Cortex of kidney (tissue), 1 donor: ENCODE data around the gene PLEKHO1.
"Not testable (repeated sequence)": the region's sequence is repeated elsewhere in the genome, so short reads cannot be mapped to it uniquely, and the experiment has no call there.

ENCODE experiments used
- DNase-seq: peaks from one replicate; lab custom pipeline; 2025; lab: John Stamatoyannopoulos, UW

Gene PLEKHO1

DNA sequence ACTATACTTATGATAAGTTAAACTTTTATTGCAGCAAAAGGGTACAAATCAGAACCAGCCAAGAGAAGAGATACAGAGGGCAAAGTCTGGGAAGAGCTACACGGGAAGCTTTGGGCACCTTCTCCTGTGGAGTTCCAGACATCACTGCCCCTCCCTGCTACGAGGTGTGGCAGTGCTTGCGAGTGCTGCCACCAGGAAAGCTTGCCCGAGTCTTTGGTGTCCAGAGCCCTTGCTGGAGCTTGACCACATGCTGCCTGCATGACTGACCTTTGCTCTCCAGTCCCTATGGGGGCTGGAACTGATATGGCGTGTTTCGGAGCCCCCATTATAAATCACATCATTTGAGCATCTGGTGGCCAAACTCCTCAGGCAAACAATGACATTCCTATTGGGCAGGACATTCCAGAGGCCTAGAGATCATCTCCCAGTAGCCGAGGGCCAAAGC, 23.4 kb downstream of the PLEKHO1 start:
- DNase-seq: no peak

DNA sequence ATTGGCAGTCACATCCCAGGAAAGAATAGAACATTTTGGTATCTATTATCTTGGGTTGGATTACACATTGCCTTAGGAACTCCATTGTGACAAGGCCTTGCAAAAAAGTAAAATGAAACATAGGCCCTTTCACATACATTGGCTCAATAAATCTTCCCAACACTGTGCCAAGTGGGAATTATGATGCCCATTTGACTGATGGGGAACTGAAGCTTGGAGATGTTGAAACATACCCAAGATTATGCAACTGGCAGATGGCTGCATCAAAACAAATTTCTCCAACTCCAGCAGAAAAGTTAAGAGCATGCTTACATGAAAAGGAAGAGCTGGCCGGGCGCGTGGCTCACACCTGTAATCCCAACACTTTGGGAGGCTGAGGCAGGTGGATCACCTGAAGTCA, 26.9 kb downstream of the PLEKHO1 start:
- DNase-seq: no peak

DNA sequence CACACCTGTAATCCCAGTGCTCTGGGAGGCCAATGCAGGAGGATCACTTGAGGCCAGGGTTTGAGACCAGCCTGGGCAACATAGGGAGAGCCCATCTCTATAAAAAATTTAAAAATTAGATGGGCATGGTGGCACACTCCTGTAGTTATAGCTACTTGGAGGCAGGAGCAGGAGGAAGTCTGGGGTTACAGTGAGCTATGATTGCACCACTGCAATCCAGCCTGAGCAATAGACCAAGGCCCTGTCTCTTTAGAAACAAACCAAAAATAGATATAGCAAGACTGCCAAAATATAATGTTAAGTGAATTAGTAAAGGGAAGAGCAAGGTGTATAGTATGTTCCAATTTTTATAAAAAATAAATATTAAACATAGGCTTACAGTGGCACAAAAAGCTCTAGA, 28.8 kb downstream of the PLEKHO1 start:
- no peak for DNase-seq

DNA sequence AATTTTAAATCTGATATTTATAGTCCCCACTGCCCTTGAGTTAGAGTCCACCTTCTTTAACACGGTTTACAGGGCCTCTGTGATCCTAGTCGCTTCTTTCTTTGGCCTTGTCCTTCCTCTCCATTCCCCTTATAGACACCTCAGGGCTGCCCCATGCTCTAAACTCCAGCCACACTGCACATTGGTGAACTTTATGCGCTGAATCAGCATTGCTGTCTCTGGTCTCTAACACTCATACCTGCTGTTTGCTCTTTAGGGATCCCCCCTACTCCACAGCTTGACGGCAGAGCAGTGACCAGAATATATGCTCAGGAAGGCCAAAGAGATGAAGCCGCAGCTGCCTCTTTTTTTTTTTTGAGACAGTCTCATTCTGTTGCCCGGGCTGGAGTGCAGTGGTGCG, 30.2 kb downstream of the PLEKHO1 start:
- DNase-seq: no peak

DNA sequence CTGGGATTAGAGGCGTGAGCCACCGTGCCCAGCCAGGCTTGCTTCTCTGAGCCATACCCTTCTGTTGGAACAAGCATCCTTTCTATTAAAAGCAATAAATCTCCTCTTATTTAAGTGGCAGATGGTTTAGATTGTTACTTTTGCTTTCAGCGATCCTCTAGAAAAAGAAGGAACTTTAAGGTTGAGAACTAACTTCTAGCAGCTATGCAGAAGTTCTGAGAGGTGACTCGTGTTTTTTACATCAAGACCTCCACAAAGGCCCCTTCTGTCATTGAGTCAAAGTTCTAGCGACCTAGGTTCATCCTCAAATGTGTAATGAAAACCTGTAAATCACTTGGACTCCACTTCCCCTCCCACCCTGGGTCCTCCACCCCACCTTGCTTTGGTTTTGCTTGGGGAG, 30.8 kb downstream of the PLEKHO1 start:
- DNase-seq: no peak

DNA sequence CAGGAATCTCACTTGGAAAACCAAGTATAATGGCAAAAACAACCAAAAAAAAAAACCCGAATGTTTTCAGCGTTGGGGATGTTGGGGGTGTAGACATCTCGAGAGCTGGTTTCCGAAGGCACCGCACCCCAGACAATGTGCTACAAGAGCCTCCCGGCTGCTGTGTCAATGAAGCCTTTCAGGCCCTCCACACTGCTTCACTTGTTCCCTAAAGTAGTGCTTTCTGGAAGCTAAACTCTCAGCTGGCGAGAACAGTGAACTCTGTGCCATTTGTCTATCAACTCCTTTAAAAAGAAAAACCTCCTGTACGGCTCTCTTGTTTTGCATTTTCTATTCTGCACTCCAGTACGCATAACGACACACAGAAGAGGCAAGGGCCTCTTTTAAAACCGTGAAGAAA, 32.5 kb downstream of the PLEKHO1 start:
- no peak for DNase-seq

DNA sequence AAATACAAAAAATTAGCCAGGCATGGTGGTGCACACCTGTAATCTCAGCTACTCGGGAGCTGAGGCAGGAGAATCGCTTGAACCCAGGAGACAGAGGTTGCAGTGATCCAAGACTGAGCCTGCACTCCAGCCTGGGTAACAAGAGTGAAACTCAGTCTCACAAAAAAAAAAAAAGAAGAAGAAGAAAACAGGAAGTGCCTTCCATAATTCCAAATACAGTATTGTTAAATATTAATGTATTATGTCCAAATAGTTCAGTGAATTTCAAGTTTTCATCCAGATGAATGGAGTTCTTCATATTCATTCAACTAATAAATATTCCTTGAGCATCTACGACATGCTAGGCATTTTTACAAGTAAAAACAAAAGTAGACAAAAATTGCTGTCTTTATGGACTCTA, 33.3 kb downstream of the PLEKHO1 start:
- no peak for DNase-seq

DNA sequence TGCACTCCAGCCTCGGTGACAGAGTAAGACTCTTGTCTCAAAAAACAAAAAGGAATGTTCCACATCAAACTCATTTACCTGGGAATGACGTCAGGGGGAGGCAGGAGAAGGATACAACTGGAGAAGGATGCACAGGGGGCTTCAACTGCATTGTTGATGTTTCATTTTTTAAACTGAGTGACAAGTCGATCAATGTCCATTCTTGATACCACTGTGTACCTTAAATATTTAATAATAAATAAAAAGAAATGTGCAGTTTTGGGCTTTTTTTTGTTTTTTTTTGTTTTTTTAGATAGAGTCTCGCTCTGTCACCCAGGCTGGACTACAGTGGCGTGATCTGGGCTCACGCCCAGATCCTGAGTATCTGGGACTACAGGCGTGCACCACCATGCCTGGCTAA, 35.8 kb downstream of the PLEKHO1 start:
- DNase-seq: no peak

DNA sequence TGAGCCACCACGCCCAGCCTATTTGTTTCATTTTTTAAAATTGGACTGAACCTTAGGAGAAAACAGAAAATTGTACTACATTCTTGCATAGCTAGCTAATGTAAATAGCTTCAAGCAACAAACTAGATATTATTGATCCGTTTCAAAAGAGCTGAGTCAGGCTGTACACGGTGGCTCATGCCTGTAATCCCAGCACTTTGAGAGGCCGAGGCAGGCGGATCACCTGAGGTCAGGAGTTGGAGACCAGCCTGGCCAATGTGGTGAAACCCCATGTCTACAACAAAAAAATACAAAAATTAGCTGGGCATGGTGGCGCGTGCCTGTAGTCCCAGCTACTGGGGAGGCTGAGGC, 36.7 kb downstream of the PLEKHO1 start:
- not testable (repeated sequence) for DNase-seq

DNA sequence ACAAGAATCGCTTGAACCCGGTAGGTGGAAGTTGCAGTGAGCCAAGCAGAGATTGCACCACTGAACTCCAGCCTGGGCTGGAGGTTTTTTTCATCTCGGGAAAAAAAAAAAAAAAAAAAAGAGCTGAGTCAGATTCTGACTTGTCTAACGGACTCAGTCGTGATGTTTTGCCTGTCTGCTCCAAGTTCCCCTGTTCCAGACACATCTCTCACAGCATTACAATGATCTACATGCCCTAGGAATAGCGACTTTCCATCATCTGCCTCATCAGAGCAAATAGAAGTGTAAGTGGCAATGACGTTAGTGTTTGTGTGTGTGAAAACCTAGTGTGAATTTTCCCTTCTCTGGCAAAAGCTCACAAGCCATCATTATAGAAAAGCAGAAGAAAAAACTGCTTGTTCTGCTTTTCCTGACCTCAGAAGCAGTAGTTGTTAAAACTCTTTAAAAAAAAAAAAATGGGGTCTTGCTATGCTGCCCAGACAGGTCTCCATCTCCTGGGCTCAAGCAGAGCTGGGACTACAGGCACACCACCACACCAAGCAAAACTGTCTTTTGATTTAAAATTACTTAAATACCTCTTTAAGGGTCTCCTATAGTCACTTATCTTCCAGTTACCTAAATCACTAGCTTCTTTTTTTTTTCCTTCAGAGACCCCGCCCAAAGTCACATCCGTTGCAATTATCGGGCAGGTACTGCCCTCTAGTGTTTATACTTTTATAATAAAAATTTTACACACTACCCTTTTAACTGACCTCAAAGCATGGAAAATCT, 37.3 kb downstream of the PLEKHO1 start:
- DNase-seq: no peak

DNA sequence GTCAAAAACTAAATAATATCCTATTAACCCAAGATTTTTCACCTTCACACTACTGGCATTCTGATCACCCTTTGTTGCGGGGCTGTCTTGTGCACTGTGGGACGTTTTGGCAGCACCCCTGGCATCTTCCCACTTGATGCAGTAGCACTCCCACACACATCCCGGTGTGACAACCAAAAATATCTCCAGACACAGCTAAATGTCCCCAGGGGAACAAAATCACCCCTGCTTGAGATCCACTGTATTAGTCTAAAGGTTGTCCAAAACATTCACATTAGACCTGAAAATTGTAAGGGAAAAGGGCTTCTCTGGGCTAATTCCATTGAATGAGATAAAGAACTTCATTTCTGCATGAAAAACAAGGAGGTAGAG, 37.8 kb downstream of the PLEKHO1 start:
- DNase-seq: no peak

DNA sequence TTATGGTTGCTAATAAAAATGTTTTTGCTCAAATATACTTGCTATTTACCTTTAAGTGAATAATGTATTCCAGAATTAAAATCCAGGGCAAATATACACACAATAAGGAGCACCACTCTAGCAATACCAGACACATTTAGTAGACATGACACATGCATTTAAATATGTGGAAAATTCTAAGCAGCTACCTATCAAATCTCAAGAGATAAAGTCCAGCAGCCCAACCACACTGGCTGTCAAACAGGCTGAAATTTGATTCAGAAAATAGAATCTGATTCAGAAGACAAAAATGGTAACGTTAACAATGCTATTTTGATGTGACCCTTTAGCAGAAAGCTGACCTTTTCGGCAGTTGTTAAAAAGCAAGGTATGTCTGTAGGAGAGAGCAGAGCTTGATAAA, 42.3 kb downstream of the PLEKHO1 start:
- no peak for DNase-seq

DNA sequence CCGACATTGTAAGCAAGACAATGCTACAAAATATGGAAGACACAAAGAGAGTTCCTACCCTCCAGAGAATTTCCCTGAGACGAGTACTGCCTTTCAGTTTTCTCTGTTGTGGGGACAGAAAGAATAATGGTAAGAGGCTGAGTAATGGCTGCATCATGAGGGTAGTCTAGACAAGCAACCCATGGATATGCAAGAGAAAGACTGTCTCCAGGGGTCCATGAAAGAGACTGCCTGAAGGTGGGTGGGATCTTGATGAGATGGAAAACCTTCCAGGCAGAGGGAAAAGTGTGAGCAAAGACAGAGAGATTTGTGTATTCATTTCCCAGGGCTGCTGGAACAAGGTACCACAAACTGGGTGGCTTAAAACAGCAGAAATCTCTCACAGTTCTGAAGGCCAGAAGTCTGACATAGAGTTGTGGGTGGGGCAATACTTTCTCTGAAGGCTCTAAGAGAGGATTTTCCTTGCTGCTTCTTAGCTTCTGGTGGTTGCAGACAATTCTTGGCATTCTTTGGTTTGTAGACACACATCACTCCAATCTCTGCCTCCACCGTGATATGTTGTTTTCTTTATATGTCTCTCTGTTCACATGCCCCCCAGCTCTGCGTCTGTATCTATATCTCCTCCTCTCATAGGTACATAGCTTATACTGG, 44.8 kb downstream of the PLEKHO1 start:
- DNase-seq: no peak

DNA sequence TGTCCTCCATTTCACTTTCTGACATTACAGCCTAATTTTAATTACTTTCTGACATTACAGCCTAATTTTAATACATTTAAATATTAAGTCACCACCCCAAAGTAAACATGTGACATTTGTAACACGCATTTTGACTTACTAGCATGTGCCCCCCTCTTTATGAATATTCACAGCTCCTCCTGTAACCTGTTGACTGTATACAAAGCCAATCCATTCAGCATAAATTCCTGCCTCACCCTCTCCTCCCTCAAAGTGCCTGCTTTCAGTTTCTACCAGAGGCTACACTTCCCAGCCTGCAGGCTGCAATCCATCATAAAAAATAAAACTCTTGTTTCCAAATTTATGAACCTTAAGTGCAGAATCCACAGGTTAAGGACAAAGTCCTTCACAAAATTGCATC, 46.7 kb downstream of the PLEKHO1 start:
- DNase-seq: no peak

DNA sequence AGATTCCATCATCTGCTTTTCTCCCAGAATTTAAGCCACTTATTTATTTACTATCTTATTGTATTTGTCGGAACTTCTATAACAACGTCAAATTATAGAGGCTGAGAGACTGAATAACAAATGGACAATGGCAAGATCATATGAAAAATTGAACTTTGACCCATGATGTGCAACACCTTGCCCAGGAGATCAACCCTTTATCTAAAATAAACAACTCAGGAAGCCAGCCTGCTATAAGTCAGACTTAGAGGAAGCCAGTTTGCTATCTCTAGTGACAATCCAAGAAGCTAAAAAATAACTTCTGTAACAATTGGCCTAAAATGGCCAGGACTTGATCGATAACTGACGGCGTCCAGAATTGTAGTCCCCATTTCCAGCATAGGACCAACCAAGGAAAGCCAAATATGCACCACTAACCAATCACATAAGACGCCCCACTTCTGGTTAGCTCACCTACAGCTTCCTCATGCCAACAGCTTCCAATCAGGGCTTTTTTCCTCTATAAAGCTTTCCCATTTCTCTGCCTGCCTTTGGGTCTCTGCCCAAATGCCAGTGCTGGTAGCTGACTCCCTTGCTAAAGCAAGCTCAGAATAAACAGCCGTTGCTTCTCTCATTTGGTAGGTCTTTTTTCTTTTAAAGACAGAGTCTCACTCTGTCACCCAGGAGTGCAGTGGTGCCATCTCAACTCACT, 57.7 kb downstream of the PLEKHO1 start:
- no peak for DNase-seq

DNA sequence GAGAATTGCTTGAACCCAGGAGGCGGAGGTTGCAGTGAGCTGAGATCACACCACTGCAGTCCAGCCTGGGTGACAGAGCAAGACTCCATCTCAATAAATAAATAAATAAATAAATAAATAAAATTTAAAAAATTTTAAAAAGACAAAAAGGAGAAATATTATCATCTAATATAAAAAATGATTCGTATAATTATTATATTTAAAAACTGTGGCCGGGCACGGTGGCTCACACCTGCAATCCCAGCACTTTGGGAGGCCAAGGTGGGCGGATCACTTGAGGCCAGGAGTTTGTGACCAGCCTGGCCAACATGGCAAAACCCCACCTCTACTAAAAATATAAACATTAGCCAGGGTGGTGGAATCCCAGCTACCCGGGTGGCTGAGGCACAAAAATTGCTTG, 58.7 kb downstream of the PLEKHO1 start:
- not testable (repeated sequence) for DNase-seq
